Chondrocyte (in vitro differentiated cells): ENCODE results near the gene IFRD1. TPM values are rescaled to one million over a fixed set of nuclear protein-coding genes. Genes with fewer than 3 reads are reported as not detected.
A peak's percentile ranks its signal among the peaks of the same experiment; 100 is the strongest.

ENCODE experiments used
- DNase-seq: peaks from one replicate; pipeline ENCODE4 v3.0.0; 2021; ENCODE audit warnings: mixed read lengths, low spot score
- H3K27ac Mint-ChIP-seq: one replicate; pipeline ENCODE4 v1.8.0; 2021; ENCODE audit warnings: mild to moderate bottlenecking, moderate library complexity, mixed read lengths; ENCODE audit not compliant: unreplicated experiment
- H3K27me3 Mint-ChIP-seq: 2 replicates; pipeline ENCODE4 v1.8.0; 2021; ENCODE audit warnings: low read depth, mixed read lengths
- H3K36me3 Mint-ChIP-seq: 2 replicates; pipeline ENCODE4 v1.8.0; 2021; ENCODE audit warnings: low read depth, mixed read lengths
- H3K4me1 Mint-ChIP-seq: 2 replicates; pipeline ENCODE4 v1.8.0; 2021; ENCODE audit warnings: low read depth, mild to moderate bottlenecking, mixed read lengths
- H3K4me3 Mint-ChIP-seq: one replicate; pipeline ENCODE4 v1.8.0; 2021; ENCODE audit warnings: mild to moderate bottlenecking, moderate library complexity, mixed read lengths; ENCODE audit not compliant: unreplicated experiment
- H3K9me3 Mint-ChIP-seq: 2 replicates; pipeline ENCODE4 v1.8.0; 2021; ENCODE audit warnings: low read depth, mixed read lengths
- total RNA-seq: library from RNA; stranded (reverse); gene quantifications from 3 replicates; pipeline ENCODE4 v1.2.1, GENCODE V29; 2021
- TF ChIP-seq, protein P1 (sequence below): fragments of 200-600 bp; sonication (generic); IDR thresholded peaks from 2 replicates; pipeline ENCODE4 v1.5.0; 2021; ENCODE audit warnings: antibody characterized with exemption, mild to moderate bottlenecking, moderate library complexity

Gene IFRD1
- total RNA-seq, 1 donor from 2014 or later: 108 TPM

GRCh38 chr7:112476390-112477052, 26.3 kb downstream of the IFRD1 start:
- Mint-ChIP-seq H3K27ac (peak overlapping the region; percentile 36), H3K36me3 (peaks cover 30% of the 10 kb centered on the region), H3K27me3 (no peaks in the 10 kb centered on the region), H3K4me3 (no peak overlapping the region), H3K4me1 (peaks cover 27% of the 10 kb centered on the region), H3K9me3 (no peaks in the 10 kb centered on the region)
- DNase-seq: no peak
- TF ChIP-seq, protein P1, sequence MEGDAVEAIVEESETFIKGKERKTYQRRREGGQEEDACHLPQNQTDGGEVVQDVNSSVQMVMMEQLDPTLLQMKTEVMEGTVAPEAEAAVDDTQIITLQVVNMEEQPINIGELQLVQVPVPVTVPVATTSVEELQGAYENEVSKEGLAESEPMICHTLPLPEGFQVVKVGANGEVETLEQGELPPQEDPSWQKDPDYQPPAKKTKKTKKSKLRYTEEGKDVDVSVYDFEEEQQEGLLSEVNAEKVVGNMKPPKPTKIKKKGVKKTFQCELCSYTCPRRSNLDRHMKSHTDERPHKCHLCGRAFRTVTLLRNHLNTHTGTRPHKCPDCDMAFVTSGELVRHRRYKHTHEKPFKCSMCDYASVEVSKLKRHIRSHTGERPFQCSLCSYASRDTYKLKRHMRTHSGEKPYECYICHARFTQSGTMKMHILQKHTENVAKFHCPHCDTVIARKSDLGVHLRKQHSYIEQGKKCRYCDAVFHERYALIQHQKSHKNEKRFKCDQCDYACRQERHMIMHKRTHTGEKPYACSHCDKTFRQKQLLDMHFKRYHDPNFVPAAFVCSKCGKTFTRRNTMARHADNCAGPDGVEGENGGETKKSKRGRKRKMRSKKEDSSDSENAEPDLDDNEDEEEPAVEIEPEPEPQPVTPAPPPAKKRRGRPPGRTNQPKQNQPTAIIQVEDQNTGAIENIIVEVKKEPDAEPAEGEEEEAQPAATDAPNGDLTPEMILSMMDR: no peak

DNA sequence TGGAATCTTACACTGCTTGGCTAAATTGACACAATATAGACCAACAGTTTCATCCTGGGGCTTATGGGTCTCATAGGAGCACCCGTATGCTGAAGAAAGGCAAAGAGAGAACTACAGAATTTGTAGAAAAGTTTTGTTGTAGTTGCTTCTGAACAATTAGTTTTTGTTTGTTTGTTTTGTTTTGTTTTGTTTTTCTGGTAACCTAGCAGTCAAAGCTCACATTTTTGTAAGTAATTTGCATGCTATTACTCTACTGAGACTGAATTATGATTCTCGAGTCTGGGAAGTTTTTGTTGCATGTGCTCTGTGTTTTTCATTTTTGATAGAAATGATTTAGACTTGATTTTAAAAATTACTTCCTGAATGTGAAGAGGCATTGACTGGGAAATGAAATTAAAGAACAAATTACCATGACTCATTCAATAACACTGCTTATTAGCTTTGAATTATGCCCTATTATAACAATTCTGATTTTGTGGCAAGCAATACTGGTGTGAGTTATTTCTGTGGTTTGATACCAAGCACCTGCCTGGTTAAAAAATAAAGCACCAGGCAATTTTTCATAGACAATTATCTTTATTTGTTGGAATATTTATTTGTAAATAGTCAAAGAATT, 31.0 kb downstream of the IFRD1 start:
- TF ChIP-seq, protein P1: no peak
- H3K9me3 Mint-ChIP-seq: no peaks in the 10 kb centered on the region
- H3K27me3 Mint-ChIP-seq: no peaks in the 10 kb centered on the region
- H3K4me1 Mint-ChIP-seq: peaks cover 65% of the 10 kb centered on the region
- H3K4me3 Mint-ChIP-seq: no peak overlapping the region
- H3K36me3 Mint-ChIP-seq: peaks cover 10% of the 10 kb centered on the region
- peak overlapping the region; percentile 96 for H3K27ac Mint-ChIP-seq
- DNase-seq: no peak

- DNase-seq: no peak
- H3K27me3 Mint-ChIP-seq: no peaks in the 10 kb centered on the region
- TF ChIP-seq, protein P1: no peak
- H3K9me3 Mint-ChIP-seq: no peaks in the 10 kb centered on the region
- peak overlapping the region; percentile 96 for H3K27ac Mint-ChIP-seq
- H3K36me3 Mint-ChIP-seq: peaks cover 8% of the 10 kb centered on the region
- peaks cover 65% of the 10 kb centered on the region for H3K4me1 Mint-ChIP-seq
- no peak overlapping the region for H3K4me3 Mint-ChIP-seq
Observed at GRCh38 chr7:112481833-112482670, 31.8 kb downstream of the IFRD1 start.

- H3K36me3 Mint-ChIP-seq: peaks cover 13% of the 10 kb centered on the region
- H3K27ac Mint-ChIP-seq: peak overlapping the region; percentile 82
- no peaks in the 10 kb centered on the region for H3K27me3 Mint-ChIP-seq
- peak overlapping the region; percentile 6 for H3K4me3 Mint-ChIP-seq
- peaks cover 57% of the 10 kb centered on the region for H3K4me1 Mint-ChIP-seq
- H3K9me3 Mint-ChIP-seq: no peaks in the 10 kb centered on the region
- DNase-seq: no peak
- TF ChIP-seq, protein P1: no peak
Observed at GRCh38 chr7:112484671-112485167, 34.5 kb downstream of the IFRD1 start.

- Mint-ChIP-seq H3K4me1 (peaks cover 48% of the 10 kb centered on the region), H3K4me3 (no peak overlapping the region), H3K27me3 (no peaks in the 10 kb centered on the region), H3K36me3 (peaks cover 19% of the 10 kb centered on the region), H3K27ac (no peak overlapping the region), H3K9me3 (no peaks in the 10 kb centered on the region)
- TF ChIP-seq, protein P1: no peak
- DNase-seq: no peak
Observed at GRCh38 chr7:112485766-112486165, 35.5 kb downstream of the IFRD1 start.
